ENCODE measurements around the gene SYPL1. TPM values are rescaled to one million over a fixed set of nuclear protein-coding genes. Genes with fewer than 3 reads are reported as not detected.

The SYPL1 gene
- polyA plus RNA-seq, 1 donor from 2014 or later: 17.4 TPM

DNA sequence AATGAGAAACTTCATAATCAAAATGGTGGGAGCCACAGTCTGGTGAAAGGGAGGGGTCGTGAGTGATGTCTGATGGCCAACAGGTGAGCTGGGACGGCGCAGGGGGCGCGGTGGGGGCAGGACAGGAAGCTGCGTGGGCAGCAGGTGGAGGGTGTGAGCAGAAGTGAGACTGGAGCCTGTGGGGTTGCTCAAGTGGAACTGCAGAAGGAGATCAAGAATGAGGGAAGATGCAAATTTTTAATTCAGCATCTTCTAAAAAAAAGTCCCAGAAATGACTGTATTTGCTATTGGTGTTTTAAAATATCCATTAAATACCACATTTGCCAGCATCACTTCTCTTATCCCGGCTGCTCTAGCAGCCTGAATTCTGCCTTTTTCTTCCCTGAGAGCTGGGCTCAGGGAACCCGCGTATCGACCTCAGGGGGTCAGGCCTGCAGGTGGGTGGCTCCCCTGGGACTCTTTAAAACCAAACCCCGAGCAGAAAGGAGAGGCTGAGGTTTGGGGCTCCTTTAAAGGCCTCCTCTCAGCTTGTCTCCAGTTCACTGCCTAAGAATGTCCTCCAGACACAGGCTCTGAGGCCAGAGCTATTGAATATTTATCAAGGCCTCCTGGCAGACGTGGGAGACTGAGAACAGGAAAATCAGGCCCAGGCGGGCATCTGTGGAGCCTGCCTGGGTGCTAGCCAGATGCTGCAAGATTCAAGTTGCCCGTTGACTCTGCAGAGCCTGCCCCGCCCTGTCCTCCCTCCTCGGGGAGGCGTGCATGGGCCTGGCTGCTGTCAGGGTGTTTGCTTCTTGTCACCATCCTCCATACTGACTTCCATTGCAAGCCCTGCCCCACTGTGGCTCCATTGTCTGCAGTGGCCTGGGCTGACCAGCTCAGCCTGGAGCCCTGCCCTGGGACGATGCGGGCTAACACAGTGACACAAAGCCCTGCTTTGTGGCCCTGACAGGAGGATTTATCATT lies 53.9 kb downstream of the SYPL1 start:
- Histone ChIP-seq H3K36me3 (ENCODE audit: insufficient read depth, low read length) (no peaks in the 10 kb centered on the region), H3K9me2 (ENCODE audit: insufficient read depth, low read length) (no peaks in the 10 kb centered on the region), H3K27me3 (ENCODE audit: insufficient read depth, low read depth, low read length) (no peaks in the 10 kb centered on the region), H3K9ac (ENCODE audit: low read length) (no peak overlapping the region), H3K4me2 (ENCODE audit: low read length) (no peak overlapping the region), H3K27ac (ENCODE audit: low read length) (no peak overlapping the region), H3K79me2 (replicated peaks; ENCODE audit: insufficient read depth, low read length) (no peaks in the 10 kb centered on the region), H3K9me3 (ENCODE audit: low read length) (no peaks in the 10 kb centered on the region), H4K20me1 (ENCODE audit: insufficient read depth) (no peaks in the 10 kb centered on the region), H3F3A (ENCODE audit: insufficient read depth, low read length, poor library complexity, severe bottlenecking) (no peaks in the 10 kb centered on the region), H3K4me3 (ENCODE audit: low read length) (no peak overlapping the region), H2AFZ (ENCODE audit: low read depth, low read length) (no peak overlapping the region)
- TF ChIP-seq MXI1 (conservative IDR thresholded peaks at IDR 0.05; ENCODE audit: poor library complexity, severe bottlenecking) (no peak), POLR2AphosphoS5 (IDR thresholded peaks at IDR 0.05) (no peak), SMC3 (conservative IDR thresholded peaks at IDR 0.05; ENCODE audit: poor library complexity) (no peak)

DNA sequence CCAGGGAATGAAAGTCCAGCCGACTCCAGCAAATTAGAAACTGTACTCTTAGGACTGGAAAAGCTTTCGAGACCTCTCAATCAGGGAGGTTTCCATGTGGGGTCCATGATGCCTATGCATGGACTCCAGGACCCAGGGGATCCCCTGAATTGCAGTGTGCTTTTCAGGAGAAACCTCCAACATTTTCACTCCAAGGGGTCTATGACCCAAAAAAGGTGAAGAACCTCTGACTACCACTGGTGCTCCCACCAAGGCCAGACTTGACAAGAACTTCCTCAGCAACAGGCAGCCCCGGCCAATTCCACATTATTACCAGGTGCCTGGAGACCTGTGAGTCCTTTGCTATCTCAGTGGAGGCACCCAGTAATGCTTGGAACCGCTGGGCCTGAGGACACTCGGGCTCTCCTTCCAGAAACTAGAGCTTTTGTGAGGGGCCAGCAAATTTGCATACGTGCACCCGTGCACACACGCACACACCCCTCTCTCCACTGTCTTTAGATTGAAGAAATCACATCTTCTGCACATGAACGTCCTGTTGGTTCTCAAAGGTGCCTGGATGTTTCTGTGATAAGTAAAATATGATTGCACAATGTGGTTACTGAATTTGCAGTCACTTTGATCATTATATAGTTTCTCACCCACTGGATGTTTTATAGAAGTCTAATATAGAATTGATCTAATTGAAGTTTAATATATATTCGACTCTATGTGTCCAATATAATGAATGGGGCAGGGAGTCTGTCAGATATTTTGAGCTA lies 54.7 kb downstream of the SYPL1 start:
- H3K27ac ChIP-seq (ENCODE audit: low read length): no peak overlapping the region

More for the DNA sequence above, 54.7 kb downstream of the SYPL1 start:
- no peaks in the 10 kb centered on the region for H4K20me1 ChIP-seq (ENCODE audit: insufficient read depth)
- no peak overlapping the region for H3K4me2 ChIP-seq (ENCODE audit: low read length)
- H3K4me3 ChIP-seq (ENCODE audit: low read length): no peak overlapping the region
- H3F3A ChIP-seq (ENCODE audit: insufficient read depth, low read length, poor library complexity, severe bottlenecking): no peaks in the 10 kb centered on the region
- no peaks in the 10 kb centered on the region for H3K9me3 ChIP-seq (ENCODE audit: low read length)
- H3K79me2 ChIP-seq (replicated peaks; ENCODE audit: insufficient read depth, low read length): no peaks in the 10 kb centered on the region
- no peaks in the 10 kb centered on the region for H3K27me3 ChIP-seq (ENCODE audit: insufficient read depth, low read depth, low read length)
- no peak overlapping the region for H3K9ac ChIP-seq (ENCODE audit: low read length)
- H3K36me3 ChIP-seq (ENCODE audit: insufficient read depth, low read length): no peaks in the 10 kb centered on the region
- H2AFZ ChIP-seq (ENCODE audit: low read depth, low read length): no peak overlapping the region
- no peak for TF ChIP-seq TAF1 (IDR thresholded peaks at IDR 0.05; ENCODE audit: low read depth)
- TF ChIP-seq EP300 (conservative IDR thresholded peaks at IDR 0.05; ENCODE audit: poor library complexity, severe bottlenecking): no peak
- TF ChIP-seq, protein P1, sequence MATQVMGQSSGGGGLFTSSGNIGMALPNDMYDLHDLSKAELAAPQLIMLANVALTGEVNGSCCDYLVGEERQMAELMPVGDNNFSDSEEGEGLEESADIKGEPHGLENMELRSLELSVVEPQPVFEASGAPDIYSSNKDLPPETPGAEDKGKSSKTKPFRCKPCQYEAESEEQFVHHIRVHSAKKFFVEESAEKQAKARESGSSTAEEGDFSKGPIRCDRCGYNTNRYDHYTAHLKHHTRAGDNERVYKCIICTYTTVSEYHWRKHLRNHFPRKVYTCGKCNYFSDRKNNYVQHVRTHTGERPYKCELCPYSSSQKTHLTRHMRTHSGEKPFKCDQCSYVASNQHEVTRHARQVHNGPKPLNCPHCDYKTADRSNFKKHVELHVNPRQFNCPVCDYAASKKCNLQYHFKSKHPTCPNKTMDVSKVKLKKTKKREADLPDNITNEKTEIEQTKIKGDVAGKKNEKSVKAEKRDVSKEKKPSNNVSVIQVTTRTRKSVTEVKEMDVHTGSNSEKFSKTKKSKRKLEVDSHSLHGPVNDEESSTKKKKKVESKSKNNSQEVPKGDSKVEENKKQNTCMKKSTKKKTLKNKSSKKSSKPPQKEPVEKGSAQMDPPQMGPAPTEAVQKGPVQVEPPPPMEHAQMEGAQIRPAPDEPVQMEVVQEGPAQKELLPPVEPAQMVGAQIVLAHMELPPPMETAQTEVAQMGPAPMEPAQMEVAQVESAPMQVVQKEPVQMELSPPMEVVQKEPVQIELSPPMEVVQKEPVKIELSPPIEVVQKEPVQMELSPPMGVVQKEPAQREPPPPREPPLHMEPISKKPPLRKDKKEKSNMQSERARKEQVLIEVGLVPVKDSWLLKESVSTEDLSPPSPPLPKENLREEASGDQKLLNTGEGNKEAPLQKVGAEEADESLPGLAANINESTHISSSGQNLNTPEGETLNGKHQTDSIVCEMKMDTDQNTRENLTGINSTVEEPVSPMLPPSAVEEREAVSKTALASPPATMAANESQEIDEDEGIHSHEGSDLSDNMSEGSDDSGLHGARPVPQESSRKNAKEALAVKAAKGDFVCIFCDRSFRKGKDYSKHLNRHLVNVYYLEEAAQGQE (IDR thresholded peaks at IDR 0.05; ENCODE audit: borderline replicate concordance): no peak
- TF ChIP-seq RAD21 (conservative IDR thresholded peaks at IDR 0.05): no peak
- TF ChIP-seq POLR2AphosphoS5 (IDR thresholded peaks at IDR 0.05): no peak
- TF ChIP-seq EZH2 (IDR thresholded peaks at IDR 0.05; ENCODE audit: borderline replicate concordance, insufficient read depth, low read length, poor library complexity, severe bottlenecking): no peak
- TF ChIP-seq MXI1 (conservative IDR thresholded peaks at IDR 0.05; ENCODE audit: poor library complexity, severe bottlenecking): no peak
- TF ChIP-seq SMC3 (conservative IDR thresholded peaks at IDR 0.05; ENCODE audit: poor library complexity): no peak
- TF ChIP-seq, protein P2, sequence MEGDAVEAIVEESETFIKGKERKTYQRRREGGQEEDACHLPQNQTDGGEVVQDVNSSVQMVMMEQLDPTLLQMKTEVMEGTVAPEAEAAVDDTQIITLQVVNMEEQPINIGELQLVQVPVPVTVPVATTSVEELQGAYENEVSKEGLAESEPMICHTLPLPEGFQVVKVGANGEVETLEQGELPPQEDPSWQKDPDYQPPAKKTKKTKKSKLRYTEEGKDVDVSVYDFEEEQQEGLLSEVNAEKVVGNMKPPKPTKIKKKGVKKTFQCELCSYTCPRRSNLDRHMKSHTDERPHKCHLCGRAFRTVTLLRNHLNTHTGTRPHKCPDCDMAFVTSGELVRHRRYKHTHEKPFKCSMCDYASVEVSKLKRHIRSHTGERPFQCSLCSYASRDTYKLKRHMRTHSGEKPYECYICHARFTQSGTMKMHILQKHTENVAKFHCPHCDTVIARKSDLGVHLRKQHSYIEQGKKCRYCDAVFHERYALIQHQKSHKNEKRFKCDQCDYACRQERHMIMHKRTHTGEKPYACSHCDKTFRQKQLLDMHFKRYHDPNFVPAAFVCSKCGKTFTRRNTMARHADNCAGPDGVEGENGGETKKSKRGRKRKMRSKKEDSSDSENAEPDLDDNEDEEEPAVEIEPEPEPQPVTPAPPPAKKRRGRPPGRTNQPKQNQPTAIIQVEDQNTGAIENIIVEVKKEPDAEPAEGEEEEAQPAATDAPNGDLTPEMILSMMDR (IDR thresholded peaks at IDR 0.05; ENCODE audit: poor library complexity, severe bottlenecking): no peak
- H3K9me2 ChIP-seq (ENCODE audit: insufficient read depth, low read length): no peaks in the 10 kb centered on the region
